ENCODE measurements around the gene AMN. TPM values are rescaled to one million over a fixed set of nuclear protein-coding genes. Genes with fewer than 3 reads are reported as not detected.

The AMN gene
- total RNA-seq, 4 donors from 2014 or later: 0.59 TPM; not detected in 3

DNA sequence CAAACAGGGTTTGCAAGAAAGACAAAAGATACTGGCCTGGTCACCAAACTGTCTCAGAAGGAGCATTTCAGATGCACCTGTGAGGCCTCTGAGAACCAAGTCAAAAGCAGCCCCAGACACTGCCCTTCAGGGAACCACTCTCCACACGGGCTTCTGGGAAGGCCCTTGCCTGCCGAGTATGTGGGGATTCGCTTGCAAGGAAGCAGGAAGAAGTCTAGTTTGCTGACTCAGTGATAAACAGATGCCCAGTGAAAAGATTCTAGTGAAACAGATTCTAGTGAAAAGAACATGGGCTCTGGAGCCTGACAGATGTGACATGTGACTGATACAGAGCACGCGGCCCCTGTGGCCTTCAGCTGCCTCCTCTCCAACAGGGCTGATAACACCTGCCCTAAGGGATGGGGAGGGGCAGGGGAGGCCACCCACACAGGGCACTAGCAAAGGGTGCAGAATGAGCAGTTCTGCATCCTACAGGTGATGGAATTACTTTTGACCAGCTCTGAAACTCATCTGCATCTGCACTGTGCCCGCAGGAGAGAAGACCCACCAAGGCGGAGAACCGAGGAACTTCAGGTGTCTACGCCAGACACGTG is 19.1 kb downstream of the AMN start:
- H3K4me1 ChIP-seq: peaks cover 3 to 20% (median 5%) of the 10 kb centered on the region in 3 donors
- no peak overlapping the region for H3K4me3 ChIP-seq
- H3K27me3 ChIP-seq: no peaks in the 10 kb centered on the region
- WGBS, 2 donors (ENCODE audit: low coverage in 1 of 2): 87 to 90% methylated on average over 5 to 6 of the region's 10 CpGs
- ATAC-seq: no peak
- H3K27ac ChIP-seq: peak overlapping the region in 1 of 4 donors; percentile 32
- TF ChIP-seq CTCF (IDR thresholded peaks at IDR 0.05) (no peak), EP300 (IDR thresholded peaks at IDR 0.05) (no peak), POLR2A (IDR thresholded peaks at IDR 0.05) (no peak), POLR2AphosphoS5 (IDR thresholded peaks at IDR 0.05) (no peak)
- peaks cover 0 to 100% of the 10 kb centered on the region in 2 donors for H3K36me3 ChIP-seq
- no peaks in the 10 kb centered on the region for H3K9me3 ChIP-seq

DNA sequence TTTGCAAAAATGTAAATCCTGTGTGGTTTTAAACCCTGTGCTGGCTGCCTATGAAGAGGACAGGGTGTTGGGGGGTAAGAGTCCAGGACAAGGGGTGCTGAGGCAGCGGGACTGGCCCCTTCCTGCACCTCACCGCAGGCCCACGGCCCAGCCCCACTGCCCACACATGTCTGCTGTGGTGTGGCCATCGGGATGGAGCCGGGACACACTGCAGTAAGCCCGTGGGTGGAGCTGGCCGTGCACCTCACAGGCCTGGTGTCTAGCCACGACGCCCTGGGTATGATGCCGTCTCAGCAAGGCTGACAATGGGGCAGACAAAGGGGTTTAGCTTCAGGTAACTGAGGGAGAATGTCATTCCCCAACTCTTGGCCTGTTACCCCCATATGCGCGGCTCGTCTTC is 19.6 kb downstream of the AMN start:
- peaks cover 0 to 100% of the 10 kb centered on the region in 2 donors for H3K36me3 ChIP-seq
- peaks cover 3 to 20% (median 5%) of the 10 kb centered on the region in 3 donors for H3K4me1 ChIP-seq
- no peaks in the 10 kb centered on the region for H3K9me3 ChIP-seq
- TF ChIP-seq CTCF (IDR thresholded peaks at IDR 0.05): no peak
- TF ChIP-seq EP300 (IDR thresholded peaks at IDR 0.05): no peak
- TF ChIP-seq POLR2A (IDR thresholded peaks at IDR 0.05): no peak
- no peak for TF ChIP-seq POLR2AphosphoS5 (IDR thresholded peaks at IDR 0.05)
- H3K27ac ChIP-seq: no peak overlapping the region
- H3K4me3 ChIP-seq: no peak overlapping the region
- no peaks in the 10 kb centered on the region for H3K27me3 ChIP-seq
- 100% methylated on average over 1 of the region's 13 CpGs; no CpG with 5 or more reads in 1 of the 2 donors for WGBS, 2 donors (ENCODE audit: low coverage in 1 of 2)
- ATAC-seq: no peak

GRCh38 chr14:102943454-102943853 is 21.0 kb downstream of the AMN start:
- Histone ChIP-seq H3K27me3 (no peaks in the 10 kb centered on the region), H3K9me3 (no peaks in the 10 kb centered on the region), H3K4me1 (peaks cover 3 to 20% (median 5%) of the 10 kb centered on the region in 3 donors), H3K36me3 (peaks cover 0 to 95% of the 10 kb centered on the region in 2 donors), H3K27ac (no peak overlapping the region), H3K4me3 (no peak overlapping the region)
- TF ChIP-seq CTCF (IDR thresholded peaks at IDR 0.05) (no peak), POLR2AphosphoS5 (IDR thresholded peaks at IDR 0.05) (no peak), POLR2A (IDR thresholded peaks at IDR 0.05) (no peak), EP300 (IDR thresholded peaks at IDR 0.05) (no peak)
- ATAC-seq: no peak
- WGBS, 2 donors (ENCODE audit: low coverage in 1 of 2): 60 to 84% methylated on average over 2 to 5 of the region's 16 CpGs

GRCh38 chr14:102943979-102944378 is 21.5 kb downstream of the AMN start:
- Histone ChIP-seq H3K27me3 (no peaks in the 10 kb centered on the region), H3K27ac (no peak overlapping the region), H3K4me3 (no peak overlapping the region), H3K36me3 (peaks cover 0 to 95% of the 10 kb centered on the region in 2 donors), H3K9me3 (no peaks in the 10 kb centered on the region), H3K4me1 (peaks cover 3 to 24% (median 5%) of the 10 kb centered on the region in 3 donors)
- ATAC-seq: no peak
- 92 to 100% methylated on average over 1 to 9 of the region's 15 CpGs for WGBS, 2 donors (ENCODE audit: low coverage in 1 of 2)
- no peak for TF ChIP-seq CTCF (IDR thresholded peaks at IDR 0.05)
- TF ChIP-seq POLR2AphosphoS5 (IDR thresholded peaks at IDR 0.05): no peak
- TF ChIP-seq EP300 (IDR thresholded peaks at IDR 0.05): no peak
- no peak for TF ChIP-seq POLR2A (IDR thresholded peaks at IDR 0.05)

Data from gastroesophageal sphincter (tissue), 4 donors.